NCI-H82 treated with DMSO at 0.1 percent for 48 hours (cell line): ENCODE data around the gene CYSRT1.

Source experiments
- DNase-seq: peaks from one replicate; lab custom pipeline; 2025; ENCODE audit not compliant: unreplicated experiment; lab: John Stamatoyannopoulos, UW

CYSRT1 gene

DNA sequence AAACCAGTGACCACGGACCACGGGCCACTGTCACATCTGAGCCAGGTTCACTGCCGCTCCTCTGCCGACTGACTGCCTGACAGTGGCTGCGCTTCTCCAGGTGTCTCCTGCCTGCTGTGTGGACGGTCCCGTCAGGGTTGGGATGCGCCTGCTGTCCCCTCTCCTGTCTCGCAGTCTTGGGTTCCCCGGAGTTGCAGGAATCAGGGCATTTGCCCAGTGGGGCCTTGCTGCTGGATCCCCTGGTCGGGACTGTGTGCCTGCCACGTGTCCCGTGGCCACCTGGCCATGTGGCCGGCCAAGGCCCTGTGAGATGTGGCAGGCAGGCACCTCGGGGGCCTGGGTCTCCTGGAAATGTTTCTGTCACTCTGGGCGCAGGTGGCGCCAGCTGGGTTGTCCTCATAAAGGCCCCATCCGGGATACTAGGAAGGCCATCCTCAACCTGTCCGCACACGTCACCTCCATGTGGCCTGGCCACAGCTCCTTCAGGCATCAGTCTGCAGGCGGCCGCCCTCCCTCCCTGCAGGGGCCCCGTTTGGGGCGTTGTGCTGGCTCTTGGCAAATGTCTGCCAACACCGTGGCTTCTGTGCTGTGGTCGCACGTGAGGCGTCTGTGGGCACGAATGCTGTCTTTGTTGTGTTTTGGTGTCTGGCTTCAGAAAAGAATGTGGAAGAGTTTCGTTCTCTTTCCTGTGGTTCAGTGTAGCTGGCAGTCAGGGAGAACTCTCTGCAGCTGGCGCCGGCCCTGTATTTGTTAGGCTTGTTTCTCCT lies 46.1 kb downstream of the CYSRT1 start:
- DNase-seq, result no peak

DNA sequence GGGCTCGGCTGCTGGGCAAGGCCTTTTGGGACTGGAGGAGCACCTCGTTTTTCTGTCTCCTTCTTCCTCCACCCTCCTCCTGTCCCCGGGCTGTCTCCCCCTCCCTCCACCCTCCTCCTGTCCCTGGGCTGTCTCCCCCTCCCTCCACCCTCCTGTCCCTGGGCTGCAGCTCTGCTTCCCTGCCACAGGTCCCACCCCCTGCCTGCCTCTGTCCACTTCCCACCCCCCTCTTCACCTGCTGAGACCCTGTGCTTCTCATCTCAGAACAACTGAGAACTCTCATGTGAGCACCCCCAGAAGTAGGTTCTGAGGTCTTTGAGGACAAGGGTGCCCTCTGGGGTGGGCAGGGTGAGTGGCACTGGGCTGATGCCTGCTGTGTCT lies 46.7 kb downstream of the CYSRT1 start:
- DNase-seq, result no peak

GRCh38 chr9:137272241-137273094 lies 47.5 kb downstream of the CYSRT1 start:
- no peak for DNase-seq

- DNase-seq, result no peak
Measured at GRCh38 chr9:137273095-137273490, 48.1 kb downstream of the CYSRT1 start.

- DNase-seq, result no peak
Measured at GRCh38 chr9:137273611-137274320, 48.8 kb downstream of the CYSRT1 start.

- no peak for DNase-seq
Measured at GRCh38 chr9:137275203-137275587, 50.2 kb downstream of the CYSRT1 start.
